HepG2 (cell line): ENCODE measurements around the gene NAPSA. TPM values are rescaled to one million over a fixed set of nuclear protein-coding genes. Genes with fewer than 3 reads are reported as not detected.
A peak's percentile ranks its signal among the peaks of the same experiment; 100 is the strongest.

Experiments used
- ARID4A ChIP-seq: sonication (generic); formaldehyde crosslinking; IDR thresholded peaks from 2 replicates; pipeline ENCODE4 v1.5.0; 2020; ENCODE audit warnings: mild to moderate bottlenecking, missing genetic modification reagents, borderline replicate concordance
- ARNTL ChIP-seq: sonication (generic); formaldehyde crosslinking; IDR thresholded peaks from 2 replicates; pipeline ENCODE4 v1.4.0; 2020; ENCODE audit warnings: mild to moderate bottlenecking, missing genetic modification reagents
- KDM6A ChIP-seq: IDR thresholded peaks from 2 replicates; pipeline ENCODE4 v1.6.1; 2016; ENCODE audit warnings: low read depth
- NFATC3 ChIP-seq: sonication (generic); formaldehyde crosslinking; IDR thresholded peaks from 2 replicates; pipeline ENCODE4 v1.5.1; 2020; ENCODE audit warnings: mild to moderate bottlenecking, missing genetic modification reagents
- NFE2L1 ChIP-seq: sonication (generic); formaldehyde crosslinking; IDR thresholded peaks from 2 replicates; pipeline ENCODE4 v1.4.0; 2020; ENCODE audit warnings: missing genetic modification reagents, mild to moderate bottlenecking, borderline replicate concordance
- NPAS2 ChIP-seq: sonication (generic); formaldehyde crosslinking; IDR thresholded peaks from 2 replicates; pipeline ENCODE4 v1.8.0; 2022; ENCODE audit warnings: mild to moderate bottlenecking, missing genetic modification reagents, borderline replicate concordance
- SPEN ChIP-seq: sonication (generic); formaldehyde crosslinking; IDR thresholded peaks from 2 replicates; pipeline ENCODE4 v1.5.1; 2020; ENCODE audit warnings: low read depth, mild to moderate bottlenecking, missing genetic modification reagents
- STAT6 ChIP-seq: sonication (generic); formaldehyde crosslinking; IDR thresholded peaks from 2 replicates; pipeline ENCODE4 v1.4.0; 2020; ENCODE audit warnings: missing genetic modification reagents, mild to moderate bottlenecking, borderline replicate concordance
- TAF1 ChIP-seq: sonication (generic); formaldehyde crosslinking; IDR thresholded peaks from 2 replicates; pipeline ENCODE4 v1.4.0; 2020; ENCODE audit warnings: missing genetic modification reagents
- TAF15 ChIP-seq: fragments of 200-400 bp; formaldehyde crosslinking; IDR thresholded peaks from one replicate; pipeline ENCODE4 v1.6.1; 2018; ENCODE audit warnings: mild to moderate bottlenecking, low read depth, low read length; ENCODE audit not compliant: poor library complexity, severe bottlenecking
- ZNF609 ChIP-seq: sonication (generic); formaldehyde crosslinking; IDR thresholded peaks from 2 replicates; pipeline ENCODE4 v1.4.0; 2020; ENCODE audit warnings: mild to moderate bottlenecking, missing genetic modification reagents, borderline replicate concordance
- ZNF749 ChIP-seq: sonication (generic); formaldehyde crosslinking; IDR thresholded peaks from 2 replicates; pipeline ENCODE4 v1.8.0; 2022; ENCODE audit warnings: mild to moderate bottlenecking, missing genetic modification reagents, moderate library complexity, borderline replicate concordance
- ZNF839 ChIP-seq: sonication (generic); formaldehyde crosslinking; IDR thresholded peaks from 2 replicates; pipeline ENCODE4 v1.4.0; 2020; ENCODE audit warnings: missing genetic modification reagents, mild to moderate bottlenecking, borderline replicate concordance
- polyA plus RNA-seq, 8 experiments: library from polyadenylated mRNA; depleted of rRNA in 3 of 8; stranded (reverse) in 7 of 8; unstranded in 1 of 8; fragments of >200 nt; fragmentation: Illumina TruSeq in 4 of 8; extraction: Trizol in 4 of 8; gene quantifications; 2 replicates each; pipeline versions ENCODE4 v1.2.1 to v1.2.3, GENCODE V29; 2011 to 2016; ENCODE audit warnings: low read depth in 4 of 8, missing spikeins in 1 of 8, mixed read lengths in 1 of 8; ENCODE audit not compliant: insufficient read depth in 1 of 8
- total RNA-seq, 5 experiments: library from RNA; depleted of rRNA; stranded (reverse); fragments of >200 nt; fragmentation: Illumina TruSeq; extraction: Trizol; gene quantifications; 2 replicates each; pipeline ENCODE4 v1.2.3, GENCODE V29; 2016; ENCODE audit warnings: low read depth in 1 of 5

NAPSA gene
- total and polyA plus RNA-seq, 2 of the 13 experiments (the other 11 are each of a cell fraction or from before 2014, with no cell fraction given): not detected

GRCh38 chr19:50383852-50384684 lies 18.6 kb upstream of the NAPSA start, which contains the start of gene POLD1 (continued):
- peak; percentile 87 for TF ChIP-seq ARID4A (CRISPR knock-in tag)
- TF ChIP-seq ARNTL (CRISPR knock-in tag): peak; percentile 39; the same call in 1 of the 2 replicates
- TF ChIP-seq TAF1 (CRISPR knock-in tag): peak; percentile 9; the same call in 1 of the 2 replicates
- peak; percentile 75; the same call in 1 of the 2 replicates for TF ChIP-seq SPEN
- TF ChIP-seq ZNF609 (CRISPR knock-in tag): no peak
- TF ChIP-seq KDM6A (CRISPR knock-in tag): no peak
- TF ChIP-seq ZNF749 (CRISPR knock-in tag): no peak
- TF ChIP-seq NFE2L1 (CRISPR knock-in tag): no peak
- no peak for TF ChIP-seq ZNF839
- peak; percentile 87 for TF ChIP-seq TAF15
- TF ChIP-seq NFATC3 (CRISPR knock-in tag): 0 out of 2 replicates have a peak, but pooled peaks have one; percentile 43
- TF ChIP-seq STAT6 (CRISPR knock-in tag): no peak; the same call in 1 of the 2 replicates
- no peak for TF ChIP-seq NPAS2
